HCT116 (cell line): ENCODE measurements around the gene NENF. TPM values are rescaled to one million over a fixed set of nuclear protein-coding genes. Genes with fewer than 3 reads are reported as not detected.

ENCODE experiments used
- ATAC-seq: fragments of 200-7000 bp; cut with Tn5 transposase; 2 replicates; pipeline ENCODE4 v1.9.1; 2020; ENCODE audit warnings: mild to moderate bottlenecking, moderate library complexity
- BruUV-seq: library from RNA; stranded (reverse); fragments of 400-500 nt; replicated peaks from 2 replicates; lab custom pipeline; 2021; lab: Mats Ljungman, UMichigan
- CTCF ChIA-PET: fragments of 300-600 bp; sonication (Branson Sonifier 250); formaldehyde crosslinking; loops from one replicate; lab custom pipeline; 2021; ENCODE audit warnings: antibody characterized with exemption; lab: Charles Lee
- POLR2A ChIA-PET: fragments of 300-600, 350-600 bp; sonication (Branson Sonifier 250); formaldehyde crosslinking; loops from one replicate; lab custom pipeline; 2021; ENCODE audit warnings: antibody characterized with exemption; lab: Charles Lee
- RAD21 ChIA-PET, 2 experiments: fragments of 300-600 bp; sonication (Branson Sonifier 250); formaldehyde crosslinking; loops; one replicate each; lab custom pipeline; 2023; ENCODE audit warnings: low total read pairs in 2 of 2; ENCODE audit not compliant: uncharacterized antibody in 2 of 2, unreplicated experiment in 2 of 2, low non-redundant PET in 1 of 2; lab: Charles Lee
- DNase-seq: peaks from one replicate; pipeline ENCODE4 v3.0.0-alpha.2; 2010; ENCODE audit warnings: low read depth, low spot score
- H2AFZ ChIP-seq: fragments of 200-600 bp; shearing (Covaris generic), sonication (generic); 2 replicates; pipeline ENCODE4 v1.6.1; 2017; ENCODE audit warnings: low read depth, mixed run types, mixed read lengths, antibody characterized with exemption, low read length; ENCODE audit not compliant: poor library complexity, severe bottlenecking
- H3K27ac ChIP-seq: 2 replicates; pipeline ENCODE4 v1.5.1; 2012; ENCODE audit warnings: low read depth, low read length
- H3K27me3 ChIP-seq: fragments of 200-600 bp; sonication (generic); 2 replicates; pipeline ENCODE4 v1.6.1; 2016; ENCODE audit warnings: mixed run types, low read length, mixed read lengths; ENCODE audit not compliant: insufficient read depth
- H3K36me3 ChIP-seq, 2 experiments: fragments of 200-500 bp in 1 of 2; fragments of 200-600 bp in 1 of 2; sonication (Bioruptor generic) in 1 of 2; sonication (generic) in 1 of 2; 2 replicates each; pipeline versions ENCODE4 v1.5.1 to v1.6.1; 2014 to 2016; ENCODE audit warnings: low read length in 2 of 2, inconsistent platforms in 1 of 2, mixed read lengths in 1 of 2, mixed run types in 1 of 2; ENCODE audit not compliant: insufficient read depth in 2 of 2, control insufficient read depth in 1 of 2
- H3K4me1 ChIP-seq, 2 experiments: fragments of 200-600 bp in 1 of 2; sonication (generic) in 1 of 2; 2 replicates each; pipeline versions ENCODE4 v1.5.1 to v1.6.1; 2012 to 2017; ENCODE audit warnings: low read length in 2 of 2, inconsistent platforms in 1 of 2, mild to moderate bottlenecking in 1 of 2, mixed read lengths in 1 of 2, mixed run types in 1 of 2, moderate library complexity in 1 of 2; ENCODE audit not compliant: insufficient read depth in 2 of 2, control insufficient read depth in 1 of 2
- H3K4me2 ChIP-seq: fragments of 200-600 bp; sonication (generic); 2 replicates; pipeline ENCODE4 v1.6.1; 2017; ENCODE audit warnings: mixed run types, low read length, mixed read lengths
- H3K4me3 ChIP-seq, 2 experiments: fragments of 200-600 bp in 1 of 2; sonication (generic) in 1 of 2; replicated peaks in 1 of 2; 2 replicates each; pipeline ENCODE4 v1.5.1; 2011 to 2016; ENCODE audit warnings: low read length in 2 of 2, control low read depth in 1 of 2, low read depth in 1 of 2, mild to moderate bottlenecking in 1 of 2, mixed read lengths in 1 of 2, mixed run types in 1 of 2
- H3K79me2 ChIP-seq: fragments of 200-600 bp; sonication (generic); 2 replicates; pipeline ENCODE4 v1.6.1; 2017; ENCODE audit warnings: mild to moderate bottlenecking, mixed run types, low read length, moderate library complexity, mixed read lengths; ENCODE audit not compliant: insufficient read depth
- H3K9ac ChIP-seq: fragments of 200-600 bp; sonication (generic); 2 replicates; pipeline ENCODE4 v1.6.1; 2016; ENCODE audit warnings: low read length, mixed read lengths
- H3K9me2 ChIP-seq: fragments of 200-600 bp; sonication (generic), shearing (Covaris generic); 2 replicates; pipeline ENCODE4 v1.6.1; 2017; ENCODE audit warnings: mixed run types, mild to moderate bottlenecking, moderate library complexity; ENCODE audit not compliant: insufficient read depth
- H3K9me3 ChIP-seq, 2 experiments: fragments of 200-500 bp in 1 of 2; fragments of 200-600 bp in 1 of 2; sonication (Bioruptor generic) in 1 of 2; sonication (generic) in 1 of 2; 2 replicates each; pipeline ENCODE4 v1.6.1; 2014 to 2017; ENCODE audit warnings: low read length in 2 of 2, mixed read lengths in 2 of 2, inconsistent platforms in 1 of 2, low read depth in 1 of 2, mild to moderate bottlenecking in 1 of 2, mixed run types in 1 of 2, moderate library complexity in 1 of 2; ENCODE audit not compliant: control insufficient read depth in 1 of 2, insufficient read depth in 1 of 2
- H4K20me1 ChIP-seq: fragments of 200-600 bp; sonication (generic), shearing (Covaris generic); 2 replicates; pipeline ENCODE4 v1.6.1; 2017; ENCODE audit warnings: mixed run types, mild to moderate bottlenecking, moderate library complexity; ENCODE audit not compliant: insufficient read depth
- EGR1 ChIP-seq: IDR thresholded peaks from 2 replicates; pipeline ENCODE4 v1.6.1; 2012; ENCODE audit warnings: low read depth
- ELF1 ChIP-seq: IDR thresholded peaks from 2 replicates; pipeline ENCODE4 v1.6.1; 2012; ENCODE audit warnings: low read depth, borderline replicate concordance
- EZH2phosphoT487 ChIP-seq: fragments of 200-600 bp; IDR thresholded peaks from 2 replicates; pipeline ENCODE4 v1.6.1; 2018; ENCODE audit warnings: antibody characterized with exemption, borderline replicate concordance
- FOSL1 ChIP-seq: IDR thresholded peaks from 2 replicates; pipeline ENCODE4 v1.6.1; 2012; ENCODE audit warnings: low read depth
- JUND ChIP-seq: IDR thresholded peaks from 2 replicates; pipeline ENCODE4 v1.6.1; 2012
- POLR2A ChIP-seq: IDR thresholded peaks from 2 replicates; pipeline ENCODE4 v1.7.0; 2011; ENCODE audit warnings: borderline replicate concordance; ENCODE audit not compliant: insufficient read depth, insufficient read length; ENCODE audit errors: extremely low read depth
- POLR2AphosphoS5 ChIP-seq: IDR thresholded peaks from 2 replicates; pipeline ENCODE4 v1.6.1; 2011; ENCODE audit warnings: mild to moderate bottlenecking, low read depth, low read length, moderate library complexity
- RAD21 ChIP-seq: IDR thresholded peaks from 2 replicates; pipeline ENCODE4 v1.6.1; 2012; ENCODE audit warnings: low read depth, mild to moderate bottlenecking
- SIN3A ChIP-seq: IDR thresholded peaks from 2 replicates; pipeline ENCODE4 v1.6.1; 2012; ENCODE audit warnings: low read depth
- SP1 ChIP-seq: IDR thresholded peaks from 2 replicates; pipeline ENCODE4 v1.6.1; 2012; ENCODE audit warnings: low read depth
- SRF ChIP-seq: IDR thresholded peaks from 2 replicates; pipeline ENCODE4 v1.6.1; 2012; ENCODE audit warnings: low read depth
- TCF7L2 ChIP-seq: IDR thresholded peaks from 2 replicates; pipeline ENCODE4 v1.7.0; 2011; ENCODE audit warnings: borderline replicate concordance, inconsistent platforms; ENCODE audit not compliant: insufficient read depth, insufficient read length; ENCODE audit errors: extremely low read depth
- ZFX ChIP-seq: fragments of 450-650 bp; IDR thresholded peaks from 2 replicates; pipeline ENCODE4 v1.6.1; 2017
- ZNF274 ChIP-seq: fragments of 200-500 bp; sonication (Bioruptor generic); IDR thresholded peaks from 2 replicates; pipeline ENCODE4 v1.6.1; 2014; ENCODE audit warnings: mild to moderate bottlenecking, low read depth, low read length, inconsistent platforms
- intact Hi-C: fragments of 100-400 bp; cut with micrococcal nuclease; formaldehyde crosslinking; loops from 2 replicates; pipeline ENCODE4 v1.10.0; 2022
- total RNA-seq: library from RNA; stranded (reverse); gene quantifications from one replicate; pipeline ENCODE4 v1.2.1, GENCODE V29; 2021; ENCODE audit not compliant: unreplicated experiment
- TF ChIP-seq, protein P1 (sequence below): IDR thresholded peaks from 2 replicates; pipeline ENCODE4 v1.6.1; 2012; ENCODE audit warnings: low read depth
- TF ChIP-seq, protein P2 (sequence below), 3 experiments: fragments of 200-600 bp in 1 of 3; sonication (generic) in 1 of 3; IDR thresholded peaks in 2 of 3; conservative IDR thresholded peaks in 1 of 3; 2 replicates each; pipeline ENCODE4 v1.5.1; 2012 to 2017; ENCODE audit warnings: low read depth in 2 of 3, low read length in 2 of 3, antibody characterized with exemption in 1 of 3, borderline replicate concordance in 1 of 3, control low read depth in 1 of 3, mild to moderate bottlenecking in 1 of 3, mixed read lengths in 1 of 3, mixed run types in 1 of 3, moderate library complexity in 1 of 3; ENCODE audit not compliant: insufficient read depth in 1 of 3
- TF ChIP-seq, protein P3 (sequence below): IDR thresholded peaks from 2 replicates; pipeline ENCODE4 v1.6.1; 2011; ENCODE audit warnings: mild to moderate bottlenecking, low read length, moderate library complexity; ENCODE audit not compliant: insufficient replicate concordance; ENCODE audit errors: extremely low read depth
- TF ChIP-seq, protein P4 (sequence below): IDR thresholded peaks from 2 replicates; pipeline ENCODE4 v1.6.1; 2012
- TF ChIP-seq, protein P5 (sequence below): IDR thresholded peaks from 2 replicates; pipeline ENCODE4 v1.6.1; 2012

The NENF gene
- total RNA-seq, 1 experiment from 2014 or later, result 78.4 TPM

DNA sequence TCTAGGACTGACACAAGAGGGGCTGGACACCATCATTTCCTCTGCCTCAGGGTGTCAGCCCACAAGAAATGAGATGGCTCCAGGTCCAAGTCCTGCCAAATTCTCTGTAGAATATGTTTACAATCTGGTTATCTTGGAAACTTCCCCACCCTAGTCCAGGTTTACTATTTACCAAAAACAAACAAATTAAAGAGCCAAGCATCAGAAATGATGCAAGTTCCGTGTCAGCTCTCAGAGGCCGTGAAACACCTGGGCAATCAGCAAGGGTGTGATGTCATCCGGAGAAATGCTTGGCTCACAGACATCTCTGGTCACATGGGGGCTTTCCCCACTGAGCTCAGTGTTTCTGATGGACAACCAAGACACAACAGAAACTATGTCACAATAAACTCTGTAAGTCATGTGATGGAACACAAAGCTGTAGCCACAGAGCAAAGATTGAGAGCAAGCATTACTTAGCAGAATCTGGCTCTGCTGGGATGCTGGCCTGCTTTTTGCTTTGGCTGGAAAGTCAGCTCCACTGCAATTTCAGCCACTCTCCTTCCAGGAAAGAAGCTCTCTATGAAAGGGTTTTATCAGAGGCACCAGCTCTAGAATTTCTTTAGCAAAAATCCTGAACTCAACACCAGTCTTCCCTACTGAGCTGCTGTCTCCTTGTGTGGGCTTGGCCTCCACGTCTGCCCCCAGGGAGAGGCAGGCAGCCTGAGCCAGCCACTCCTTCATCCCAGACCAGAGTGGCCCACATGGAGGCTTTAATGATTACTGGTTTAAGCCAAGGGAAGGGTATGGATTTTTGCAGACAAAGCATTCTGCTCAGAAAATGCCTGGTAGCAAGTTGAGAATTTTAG, 55.9 kb downstream of the NENF start:
- Histone ChIP-seq H2AFZ (no peak overlapping the region), H3K27ac (no peak overlapping the region), H3K4me2 (no peak overlapping the region), H3K4me3 (no peak overlapping the region), H3K36me3 (no peaks in the 10 kb centered on the region), H3K27me3 (no peaks in the 10 kb centered on the region), H3K9me3 (no peaks in the 10 kb centered on the region), H3K9ac (no peak overlapping the region), H3K9me2 (no peaks in the 10 kb centered on the region), H3K79me2 (no peaks in the 10 kb centered on the region), H4K20me1 (no peaks in the 10 kb centered on the region), H3K4me1 (peaks cover 5 to 30% of the 10 kb centered on the region in 2 experiments; a peak in 3 of 4 replicates)
- intact Hi-C loops, result no loop called here
- BruUV-seq, result no TSS peak
- ChIA-PET CTCF (interaction anchor here (1.2 to 2.1 kb wide), 2 partner anchors 11 to 31 kb away, joined by 3 to 8 read pairs; no protein-coding TSS in a partner anchor), POLR2A (interaction anchor here (0.8 to 1.1 kb wide), 2 partner anchors 12 to 120 kb away, joined by 3 to 9 read pairs; partner anchors contain the start of gene ATF3), RAD21 (no interaction called here)
- ATAC-seq, result no peak
- no peak for DNase-seq
- TF ChIP-seq EGR1 (no peak), POLR2AphosphoS5 (no peak), JUND (no peak), ELF1 (no peak), FOSL1 (no peak), SP1 (peak; percentile 54), POLR2A (no peak), EZH2phosphoT487 (no peak), ZNF274 (no peak), ZFX (no peak), SIN3A (no peak), TCF7L2 (no peak), SRF (no peak), RAD21 (no peak)
- TF ChIP-seq, protein P1, sequence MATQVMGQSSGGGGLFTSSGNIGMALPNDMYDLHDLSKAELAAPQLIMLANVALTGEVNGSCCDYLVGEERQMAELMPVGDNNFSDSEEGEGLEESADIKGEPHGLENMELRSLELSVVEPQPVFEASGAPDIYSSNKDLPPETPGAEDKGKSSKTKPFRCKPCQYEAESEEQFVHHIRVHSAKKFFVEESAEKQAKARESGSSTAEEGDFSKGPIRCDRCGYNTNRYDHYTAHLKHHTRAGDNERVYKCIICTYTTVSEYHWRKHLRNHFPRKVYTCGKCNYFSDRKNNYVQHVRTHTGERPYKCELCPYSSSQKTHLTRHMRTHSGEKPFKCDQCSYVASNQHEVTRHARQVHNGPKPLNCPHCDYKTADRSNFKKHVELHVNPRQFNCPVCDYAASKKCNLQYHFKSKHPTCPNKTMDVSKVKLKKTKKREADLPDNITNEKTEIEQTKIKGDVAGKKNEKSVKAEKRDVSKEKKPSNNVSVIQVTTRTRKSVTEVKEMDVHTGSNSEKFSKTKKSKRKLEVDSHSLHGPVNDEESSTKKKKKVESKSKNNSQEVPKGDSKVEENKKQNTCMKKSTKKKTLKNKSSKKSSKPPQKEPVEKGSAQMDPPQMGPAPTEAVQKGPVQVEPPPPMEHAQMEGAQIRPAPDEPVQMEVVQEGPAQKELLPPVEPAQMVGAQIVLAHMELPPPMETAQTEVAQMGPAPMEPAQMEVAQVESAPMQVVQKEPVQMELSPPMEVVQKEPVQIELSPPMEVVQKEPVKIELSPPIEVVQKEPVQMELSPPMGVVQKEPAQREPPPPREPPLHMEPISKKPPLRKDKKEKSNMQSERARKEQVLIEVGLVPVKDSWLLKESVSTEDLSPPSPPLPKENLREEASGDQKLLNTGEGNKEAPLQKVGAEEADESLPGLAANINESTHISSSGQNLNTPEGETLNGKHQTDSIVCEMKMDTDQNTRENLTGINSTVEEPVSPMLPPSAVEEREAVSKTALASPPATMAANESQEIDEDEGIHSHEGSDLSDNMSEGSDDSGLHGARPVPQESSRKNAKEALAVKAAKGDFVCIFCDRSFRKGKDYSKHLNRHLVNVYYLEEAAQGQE, result no peak
- TF ChIP-seq, protein P2, sequence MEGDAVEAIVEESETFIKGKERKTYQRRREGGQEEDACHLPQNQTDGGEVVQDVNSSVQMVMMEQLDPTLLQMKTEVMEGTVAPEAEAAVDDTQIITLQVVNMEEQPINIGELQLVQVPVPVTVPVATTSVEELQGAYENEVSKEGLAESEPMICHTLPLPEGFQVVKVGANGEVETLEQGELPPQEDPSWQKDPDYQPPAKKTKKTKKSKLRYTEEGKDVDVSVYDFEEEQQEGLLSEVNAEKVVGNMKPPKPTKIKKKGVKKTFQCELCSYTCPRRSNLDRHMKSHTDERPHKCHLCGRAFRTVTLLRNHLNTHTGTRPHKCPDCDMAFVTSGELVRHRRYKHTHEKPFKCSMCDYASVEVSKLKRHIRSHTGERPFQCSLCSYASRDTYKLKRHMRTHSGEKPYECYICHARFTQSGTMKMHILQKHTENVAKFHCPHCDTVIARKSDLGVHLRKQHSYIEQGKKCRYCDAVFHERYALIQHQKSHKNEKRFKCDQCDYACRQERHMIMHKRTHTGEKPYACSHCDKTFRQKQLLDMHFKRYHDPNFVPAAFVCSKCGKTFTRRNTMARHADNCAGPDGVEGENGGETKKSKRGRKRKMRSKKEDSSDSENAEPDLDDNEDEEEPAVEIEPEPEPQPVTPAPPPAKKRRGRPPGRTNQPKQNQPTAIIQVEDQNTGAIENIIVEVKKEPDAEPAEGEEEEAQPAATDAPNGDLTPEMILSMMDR (IDR thresholded peaks at IDR 0.05 in 2 of 3, conservative IDR thresholded peaks at IDR 0.05 in 1 of 3; ENCODE audit: borderline replicate concordance in 1 of 3, insufficient read depth in 1 of 3, low read depth in 2 of 3, low read length in 2 of 3), result no peak
- TF ChIP-seq, protein P3, sequence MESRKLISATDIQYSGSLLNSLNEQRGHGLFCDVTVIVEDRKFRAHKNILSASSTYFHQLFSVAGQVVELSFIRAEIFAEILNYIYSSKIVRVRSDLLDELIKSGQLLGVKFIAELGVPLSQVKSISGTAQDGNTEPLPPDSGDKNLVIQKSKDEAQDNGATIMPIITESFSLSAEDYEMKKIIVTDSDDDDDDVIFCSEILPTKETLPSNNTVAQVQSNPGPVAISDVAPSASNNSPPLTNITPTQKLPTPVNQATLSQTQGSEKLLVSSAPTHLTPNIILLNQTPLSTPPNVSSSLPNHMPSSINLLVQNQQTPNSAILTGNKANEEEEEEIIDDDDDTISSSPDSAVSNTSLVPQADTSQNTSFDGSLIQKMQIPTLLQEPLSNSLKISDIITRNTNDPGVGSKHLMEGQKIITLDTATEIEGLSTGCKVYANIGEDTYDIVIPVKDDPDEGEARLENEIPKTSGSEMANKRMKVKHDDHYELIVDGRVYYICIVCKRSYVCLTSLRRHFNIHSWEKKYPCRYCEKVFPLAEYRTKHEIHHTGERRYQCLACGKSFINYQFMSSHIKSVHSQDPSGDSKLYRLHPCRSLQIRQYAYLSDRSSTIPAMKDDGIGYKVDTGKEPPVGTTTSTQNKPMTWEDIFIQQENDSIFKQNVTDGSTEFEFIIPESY, result no peak
- TF ChIP-seq, protein P4, sequence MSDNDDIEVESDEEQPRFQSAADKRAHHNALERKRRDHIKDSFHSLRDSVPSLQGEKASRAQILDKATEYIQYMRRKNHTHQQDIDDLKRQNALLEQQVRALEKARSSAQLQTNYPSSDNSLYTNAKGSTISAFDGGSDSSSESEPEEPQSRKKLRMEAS, result no peak; the same call in 1 of the 2 replicates
- TF ChIP-seq, protein P5, sequence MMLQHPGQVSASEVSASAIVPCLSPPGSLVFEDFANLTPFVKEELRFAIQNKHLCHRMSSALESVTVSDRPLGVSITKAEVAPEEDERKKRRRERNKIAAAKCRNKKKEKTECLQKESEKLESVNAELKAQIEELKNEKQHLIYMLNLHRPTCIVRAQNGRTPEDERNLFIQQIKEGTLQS, result 0 out of 2 replicates have a peak, but pooled peaks have one; percentile 65
